Activated CD8-positive, alpha-beta memory T cell treated with anti-CD3 and anti-CD28 coated beads, Interleukin-2, amount 50 U/mL, for 1 hour (primary cell): ENCODE measurements around the gene VEZT.
"Not testable (repeated sequence)": the region's sequence is repeated elsewhere in the genome, so short reads cannot be mapped to it uniquely, and the experiment has no call there.

Experiments used
- DNase-seq: peaks from one replicate; pipeline ENCODE4 v3.0.0-alpha.2; 2020; ENCODE audit errors: extremely low read depth

VEZT gene

DNA sequence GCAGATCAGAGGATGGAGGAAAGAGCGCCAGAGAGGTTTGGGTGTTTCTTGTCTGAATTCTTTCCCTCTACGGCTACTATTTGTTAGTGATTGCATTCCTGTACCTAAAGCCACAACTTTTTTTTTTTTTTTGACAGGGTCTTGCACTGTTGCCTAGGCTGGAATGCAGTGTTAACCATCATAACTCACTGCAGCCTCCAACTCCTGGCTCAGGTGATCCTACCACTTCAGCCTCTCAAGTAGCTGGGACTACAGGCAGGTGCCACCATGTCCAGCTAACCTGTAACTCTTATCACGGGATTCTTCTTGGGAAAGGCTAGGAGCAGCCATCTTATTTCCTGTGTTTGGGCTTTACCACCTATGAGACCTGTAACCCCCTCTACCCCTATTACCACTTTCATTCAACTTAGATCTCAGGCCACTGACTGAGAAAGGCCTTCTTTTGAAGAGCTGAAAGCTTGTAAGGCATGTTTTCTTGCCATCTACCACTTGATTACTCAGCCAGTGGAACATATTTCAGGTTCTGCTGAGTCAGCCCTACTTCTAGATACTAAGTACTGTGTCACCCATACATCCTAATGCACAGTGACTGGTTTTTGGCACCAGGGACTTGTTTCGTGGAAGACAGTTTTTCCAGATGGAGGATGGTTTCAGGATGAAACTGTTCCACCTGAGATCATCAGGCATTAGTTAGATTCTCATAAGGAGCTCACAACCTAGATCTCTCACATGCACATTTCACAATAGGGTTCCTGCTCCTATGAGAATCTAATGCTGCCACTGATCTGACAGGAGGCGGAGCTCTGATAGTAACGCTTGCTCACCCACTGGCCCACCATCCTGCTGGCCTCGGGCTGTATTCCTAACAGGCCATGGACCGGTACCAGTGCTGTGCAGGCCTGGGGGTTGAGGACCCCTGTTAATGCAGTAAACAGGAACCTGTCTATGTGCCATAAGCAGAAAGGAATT, 6.9 kb downstream of the VEZT start:
- DNase-seq = no peak

DNA sequence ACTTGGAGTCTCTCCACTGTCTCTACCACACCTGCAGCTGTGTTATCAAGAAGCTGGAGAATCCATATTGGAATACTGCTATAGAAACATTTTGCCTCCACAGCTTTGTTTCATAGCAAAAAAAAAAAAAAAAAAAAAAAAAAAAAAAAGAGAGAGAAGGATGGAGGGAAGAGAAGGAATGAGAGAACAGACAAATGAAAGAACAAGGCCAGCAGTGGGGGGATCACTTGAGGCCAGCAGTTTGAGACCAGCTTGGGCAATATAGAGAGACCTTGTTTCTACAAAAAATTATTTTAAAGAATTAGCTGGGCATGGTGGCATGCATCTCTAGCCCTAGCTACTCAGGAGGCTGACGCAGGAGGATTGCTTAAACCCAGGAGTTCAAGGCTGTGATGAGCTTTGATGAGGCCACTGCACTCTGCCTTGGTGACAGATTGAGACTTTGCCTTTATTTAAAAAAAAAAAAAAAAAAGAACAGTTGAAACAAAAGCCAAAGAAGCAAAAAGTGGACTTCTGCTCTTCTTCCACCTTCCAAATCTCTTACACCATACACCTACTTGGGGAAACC, 8.1 kb downstream of the VEZT start:
- no peak for DNase-seq

DNA sequence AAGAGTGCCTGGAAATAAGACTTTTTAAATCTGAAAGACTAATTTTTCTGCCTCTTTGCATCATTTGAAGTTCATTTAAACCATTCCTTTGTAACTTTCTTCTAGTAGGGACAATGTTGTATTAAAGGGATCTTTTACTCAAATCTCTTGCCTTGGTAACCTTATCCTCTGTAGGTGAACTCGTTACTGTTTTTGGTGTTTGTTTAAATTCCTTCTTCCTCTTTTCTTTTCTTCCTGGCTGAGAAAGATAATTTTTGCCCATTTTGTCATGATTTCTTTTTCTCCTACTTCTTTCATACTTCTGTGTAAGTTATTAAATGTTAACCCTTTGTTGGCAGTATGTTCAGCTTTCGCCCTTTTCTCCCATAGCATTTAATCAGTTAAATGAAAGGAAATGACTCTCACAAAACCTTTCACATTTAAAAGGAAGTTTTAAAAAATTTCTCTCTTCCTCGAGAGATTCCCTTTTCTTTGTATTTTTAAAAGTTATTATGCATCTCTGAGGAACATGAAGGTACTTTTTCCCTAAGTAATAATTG, 10.3 kb downstream of the VEZT start:
- DNase-seq = no peak

DNA sequence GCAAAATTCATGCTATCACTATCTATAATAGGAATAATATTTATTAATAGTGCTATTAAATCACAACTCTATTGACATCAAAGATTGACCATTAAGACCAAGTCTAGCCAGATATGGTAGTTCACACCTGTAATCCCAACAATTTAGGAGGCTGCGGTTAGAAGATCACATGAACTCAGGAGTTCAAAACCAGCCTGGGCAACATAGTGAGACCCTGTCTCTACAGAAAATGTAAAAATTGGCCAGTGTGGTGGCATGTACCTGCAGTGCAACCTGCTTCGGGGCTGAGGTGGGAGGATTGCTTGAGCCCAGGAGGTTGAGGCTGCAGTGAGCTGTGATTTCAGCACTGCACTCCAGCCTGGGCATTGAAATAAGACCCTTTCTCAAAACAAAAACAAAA, 11.0 kb downstream of the VEZT start:
- DNase-seq = no peak

DNA sequence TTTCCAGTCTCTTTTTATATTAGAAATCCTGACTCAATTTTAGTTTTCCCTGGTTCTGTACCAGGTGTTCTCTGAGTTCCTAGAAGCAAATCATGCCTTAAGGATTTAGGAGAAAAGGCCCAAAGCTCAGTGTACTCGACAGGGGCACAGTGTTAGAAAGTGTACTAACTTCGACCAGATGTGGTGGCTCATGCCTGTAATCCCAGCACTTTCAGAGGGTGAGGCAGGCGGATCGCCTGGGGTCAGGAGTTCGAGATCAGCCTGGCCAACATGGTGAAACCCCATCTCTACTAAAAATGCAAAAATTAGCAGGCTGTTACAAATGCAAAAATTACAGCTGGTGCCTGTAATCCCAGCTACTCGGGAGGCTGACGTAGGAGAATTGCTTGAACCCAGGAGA, 12.0 kb downstream of the VEZT start:
- DNase-seq = no peak

DNA sequence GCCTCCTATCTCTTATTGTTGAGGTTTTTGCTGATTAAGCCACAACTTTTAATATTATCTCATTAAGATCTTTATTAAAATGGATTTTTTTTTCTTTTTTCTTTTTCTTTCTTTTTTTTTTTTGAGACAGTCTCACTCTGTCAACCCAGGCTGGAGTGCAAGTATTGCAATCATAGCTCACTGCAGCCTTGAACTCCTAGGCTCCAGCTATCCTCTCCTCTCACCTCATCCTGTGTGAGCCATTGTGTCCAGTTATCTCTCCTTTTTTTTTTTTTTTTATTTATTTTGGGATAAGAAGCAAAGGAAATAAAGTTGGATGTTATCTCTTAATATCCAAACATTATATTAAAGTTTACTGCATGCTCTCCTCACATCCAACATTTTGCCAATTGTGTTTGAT, 12.7 kb downstream of the VEZT start:
- no peak for DNase-seq

DNA sequence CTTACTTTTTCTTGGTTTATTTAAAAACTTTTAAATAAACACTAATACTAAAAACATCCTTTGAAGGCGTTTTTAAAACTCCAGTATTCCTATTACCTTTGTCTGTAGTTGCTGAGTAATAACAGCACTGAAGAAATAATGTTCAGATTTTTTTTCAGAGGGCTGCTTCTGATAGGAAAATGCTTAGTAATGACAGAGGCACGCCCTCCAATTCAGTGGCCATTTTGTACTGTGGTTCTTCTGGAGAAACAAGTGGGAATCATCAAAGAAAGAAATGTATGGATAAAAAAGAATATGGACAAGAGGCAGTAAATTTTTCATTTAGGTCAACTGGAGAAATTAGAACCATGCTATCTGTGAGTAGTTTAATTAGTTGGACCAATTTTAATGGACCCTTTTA, 13.6 kb downstream of the VEZT start:
- DNase-seq = no peak

DNA sequence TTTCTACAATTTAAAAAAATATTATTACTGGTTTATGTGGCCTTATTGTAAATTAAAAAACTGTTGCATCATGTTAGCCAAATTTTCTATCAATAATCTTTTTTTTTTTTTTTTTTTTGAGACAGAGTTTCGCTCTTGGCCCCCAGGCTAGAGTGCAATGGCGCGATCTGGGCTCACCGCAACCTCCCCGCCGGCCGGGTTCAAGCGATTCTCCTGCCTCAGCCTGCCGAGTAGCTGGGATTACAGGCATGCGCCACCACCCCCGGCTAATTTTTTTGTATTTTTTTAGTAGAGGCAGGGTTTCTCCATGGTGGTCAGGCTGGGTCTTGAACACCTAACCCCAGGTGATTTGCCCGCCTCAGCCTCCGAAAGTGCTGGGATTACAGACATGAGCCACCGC, 16.6 kb downstream of the VEZT start:
- not testable (repeated sequence) for DNase-seq

DNA sequence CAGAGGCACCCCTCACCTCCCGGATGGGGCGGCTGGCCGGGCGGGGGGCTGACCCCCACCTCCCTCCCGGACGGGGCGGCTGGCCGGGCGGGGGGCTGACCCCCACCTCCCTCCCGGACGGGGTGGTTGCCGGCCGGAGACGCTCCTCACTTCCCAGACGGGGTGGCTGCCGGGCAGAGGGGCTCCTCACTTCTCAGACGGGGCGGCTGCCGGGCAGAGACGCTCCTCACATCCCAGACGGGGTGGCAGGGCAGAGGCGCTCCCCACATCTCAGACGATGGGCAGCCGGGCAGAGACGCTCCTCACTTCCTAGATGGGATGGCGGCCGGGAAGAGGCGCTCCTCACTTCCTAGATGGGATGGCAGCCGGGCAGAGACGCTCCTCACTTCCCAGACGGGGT, 18.0 kb downstream of the VEZT start:
- DNase-seq = not testable (repeated sequence)

DNA sequence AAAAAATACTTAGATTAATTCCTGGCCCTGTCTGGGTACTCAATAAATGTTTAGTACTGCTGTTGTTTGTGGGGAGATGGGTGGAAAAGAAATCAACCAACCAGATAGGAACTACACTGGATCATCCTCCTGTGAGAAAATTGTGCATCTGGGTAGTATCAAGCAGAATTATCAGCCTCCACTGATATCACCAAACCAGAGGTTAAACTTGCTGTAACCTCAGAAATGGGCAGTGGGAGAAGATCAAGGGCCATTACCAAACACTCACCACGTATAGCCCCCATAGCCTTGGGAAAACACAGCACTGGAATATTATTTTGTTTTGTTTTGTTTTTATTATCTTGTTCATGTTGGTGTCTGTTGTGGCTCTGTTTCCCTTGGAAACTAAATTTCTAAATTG, 19.7 kb downstream of the VEZT start:
- no peak for DNase-seq

DNA sequence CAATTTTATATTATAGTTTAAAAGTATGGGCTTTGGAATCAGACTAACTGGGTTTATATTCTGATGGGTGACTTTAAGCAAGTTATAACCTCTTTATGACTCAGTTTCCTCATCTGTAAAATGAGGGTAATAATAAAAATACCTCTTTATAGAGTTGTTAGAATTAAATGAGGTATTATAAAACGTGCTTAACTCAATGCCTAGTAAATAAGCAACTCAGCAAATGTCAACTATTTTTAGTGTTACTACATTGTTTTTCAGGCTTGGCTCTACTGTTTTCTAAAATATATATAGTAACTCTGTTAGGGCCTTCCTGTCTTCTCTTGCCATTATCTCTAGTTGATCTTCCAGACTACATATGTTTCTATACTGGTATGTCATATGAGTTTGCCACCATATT, 20.5 kb downstream of the VEZT start:
- DNase-seq = no peak

DNA sequence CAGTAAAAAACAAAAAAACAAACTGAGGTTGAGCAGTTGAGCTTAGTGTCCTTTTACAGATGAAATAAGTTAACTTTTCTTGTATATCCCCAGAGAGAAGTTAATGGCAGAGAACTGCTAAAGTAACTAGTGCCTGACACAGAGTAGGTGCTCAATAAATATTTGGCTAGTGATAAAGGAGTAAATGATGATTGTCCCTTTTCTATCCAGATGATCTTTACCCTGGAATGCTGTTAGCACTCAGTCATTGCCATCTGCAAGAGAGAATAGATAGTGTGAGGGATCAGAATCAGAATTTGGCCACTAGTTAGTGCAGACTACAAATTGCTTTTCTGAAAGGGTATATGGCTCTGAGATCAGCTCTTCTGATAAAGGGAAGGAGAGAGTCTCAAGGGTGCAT, 21.6 kb downstream of the VEZT start:
- DNase-seq = no peak

DNA sequence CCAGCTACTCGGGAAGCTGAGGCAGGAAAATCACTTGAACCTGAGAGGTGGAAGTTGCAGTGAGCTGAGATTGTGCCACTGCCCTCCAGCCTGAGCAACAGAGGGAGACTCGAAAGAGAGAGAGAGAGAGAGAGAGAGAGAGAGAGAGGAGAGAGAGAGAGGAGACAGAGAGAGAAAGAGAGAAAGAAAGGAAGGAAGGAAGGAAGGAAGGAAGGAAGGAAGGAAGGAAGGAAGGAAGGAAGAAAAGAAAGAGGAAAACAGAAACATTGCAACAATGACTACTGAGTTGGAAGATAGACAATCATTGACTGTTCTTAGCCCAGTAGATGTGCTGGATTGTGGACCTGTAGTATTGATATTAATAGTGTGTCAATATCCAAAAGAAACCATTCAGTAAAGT, 22.2 kb downstream of the VEZT start:
- DNase-seq = not testable (repeated sequence)

DNA sequence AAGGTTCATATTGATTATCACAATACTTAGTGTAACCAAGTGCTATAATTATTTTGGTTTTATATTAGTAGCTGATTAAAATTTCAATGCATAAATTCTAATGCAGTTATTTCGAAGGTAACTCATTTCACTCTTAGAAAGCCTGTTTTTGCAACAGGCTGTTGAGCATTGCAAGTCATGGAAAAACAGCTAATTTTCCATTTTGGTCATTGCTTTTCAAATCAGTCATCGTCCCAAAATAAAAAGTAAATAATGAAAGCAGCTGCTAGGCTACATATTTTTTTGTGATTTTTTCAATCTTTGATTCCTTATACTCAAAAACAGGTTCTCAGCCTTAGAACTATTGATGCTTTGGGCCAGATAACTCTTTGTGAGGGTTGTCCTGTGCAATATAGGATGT, 22.9 kb downstream of the VEZT start:
- no peak for DNase-seq

DNA sequence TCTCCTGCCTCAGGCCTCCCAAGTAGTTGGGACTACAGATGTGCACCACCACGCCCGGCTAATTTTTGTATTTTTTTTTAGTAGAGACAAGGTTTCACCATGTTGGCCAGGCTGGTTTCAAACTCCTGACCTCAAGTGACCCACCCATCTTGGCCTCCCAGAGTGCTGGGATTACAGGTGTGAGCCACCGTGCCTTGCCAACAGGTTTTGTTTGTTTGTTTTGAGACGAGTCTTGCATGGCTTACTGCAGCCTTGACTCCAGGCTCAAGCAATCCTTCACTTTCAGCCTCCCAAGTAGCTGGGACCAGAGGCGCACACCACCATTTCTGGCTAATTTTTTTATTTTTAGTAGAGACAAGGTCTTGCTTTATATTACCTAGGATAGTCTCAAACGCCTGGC, 23.5 kb downstream of the VEZT start:
- not testable (repeated sequence) for DNase-seq

DNA sequence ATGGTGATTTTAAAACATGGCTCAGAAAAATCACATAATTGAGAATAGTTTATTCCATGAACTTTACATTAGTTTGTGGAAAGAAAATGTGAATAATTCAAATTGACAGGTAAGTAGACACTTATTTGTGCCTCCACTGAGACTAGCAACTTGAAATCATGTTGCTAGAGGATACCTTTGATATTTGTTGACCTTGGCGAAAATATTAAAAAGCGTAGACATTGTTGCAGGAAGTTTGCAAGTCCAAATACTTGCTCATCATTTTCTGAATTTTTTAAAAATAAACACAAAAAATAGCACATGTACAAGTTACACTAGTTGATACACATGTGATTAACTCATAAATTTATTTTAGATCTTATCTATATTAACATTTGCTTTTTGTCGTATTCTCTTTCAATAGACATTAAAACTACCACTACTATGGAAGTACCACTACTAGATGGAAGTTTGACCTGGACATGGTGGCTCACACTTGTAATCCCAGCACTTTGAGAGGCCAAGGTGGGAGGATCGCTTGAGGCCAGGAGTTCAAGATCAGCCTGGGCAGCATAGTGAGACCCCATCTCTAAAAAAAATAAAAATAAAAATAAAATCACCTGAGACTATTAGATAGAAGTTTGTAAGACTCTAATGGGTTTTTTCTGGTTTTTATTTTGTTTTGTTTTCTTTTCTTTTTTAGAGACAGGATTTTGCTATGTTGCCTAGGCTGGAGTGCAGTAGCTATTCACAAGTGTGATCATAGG, 24.3 kb downstream of the VEZT start:
- no peak for DNase-seq

DNA sequence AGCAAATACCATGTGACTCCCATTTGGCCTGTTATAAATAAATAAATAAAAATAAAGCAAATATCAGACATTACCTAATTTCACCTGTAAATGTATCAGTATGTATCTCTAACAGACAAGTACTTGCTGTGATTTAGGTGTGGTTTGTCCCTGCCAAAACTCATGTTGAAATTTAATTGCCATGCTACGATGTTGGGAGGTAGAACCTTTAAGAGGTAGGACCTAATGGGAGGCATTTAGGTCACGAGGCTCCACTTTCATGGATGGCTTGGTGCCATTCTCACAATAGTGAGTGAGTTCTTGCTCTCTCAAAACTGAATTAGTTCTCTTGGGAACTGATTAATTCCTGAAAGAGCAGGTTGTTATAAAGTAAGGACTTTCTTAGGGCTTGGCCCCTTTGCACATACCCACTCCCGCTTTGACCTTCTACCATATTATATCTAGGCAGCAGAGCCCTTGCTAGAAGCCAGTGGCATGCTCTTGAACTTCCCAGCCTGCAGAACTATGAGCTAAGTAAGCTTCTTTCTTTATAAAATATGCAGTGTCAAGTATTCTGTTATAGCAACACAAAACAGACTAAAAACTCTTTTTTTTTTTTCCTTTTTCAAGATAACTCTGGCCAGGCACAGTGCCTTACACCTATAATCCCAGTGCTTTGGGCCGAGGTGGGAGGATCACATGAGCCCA, 26.0 kb downstream of the VEZT start:
- DNase-seq = no peak

DNA sequence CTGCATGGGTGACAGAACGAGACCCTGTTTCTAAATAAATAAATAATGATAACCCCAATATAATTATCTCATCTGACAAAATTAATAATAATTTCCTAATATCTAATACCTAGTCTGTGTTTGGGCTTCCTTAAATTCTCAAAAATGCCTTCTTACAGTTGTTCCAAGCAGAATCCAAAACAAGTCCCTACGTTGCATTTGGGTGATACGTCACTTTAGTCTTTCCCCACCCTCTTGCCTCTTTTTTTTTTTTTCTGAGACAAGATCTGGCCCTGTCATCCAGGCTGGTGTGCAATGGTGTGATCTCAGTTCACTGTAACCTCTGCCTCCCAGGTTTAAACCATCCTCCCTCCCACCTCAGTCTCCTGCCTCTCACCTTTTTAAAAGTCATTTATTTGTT, 26.7 kb downstream of the VEZT start:
- DNase-seq = no peak

DNA sequence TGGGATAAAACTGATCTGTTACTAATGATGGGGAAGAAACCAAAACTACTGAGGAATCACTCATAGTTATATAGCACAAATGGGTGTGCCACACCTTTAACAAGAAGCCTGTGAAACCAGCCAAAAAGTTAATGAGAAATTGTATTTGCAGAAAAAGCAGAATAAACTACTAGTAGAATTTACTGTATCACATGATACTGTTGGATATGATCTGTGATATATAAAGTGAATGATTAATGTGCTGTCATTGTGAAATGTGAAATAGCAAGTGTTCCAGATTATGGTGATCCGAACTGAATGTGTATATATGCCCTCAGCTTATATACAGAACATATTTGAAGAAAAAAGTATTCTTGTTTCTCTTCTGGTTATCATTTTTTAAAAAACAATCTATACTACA, 30.5 kb downstream of the VEZT start:
- no peak for DNase-seq

DNA sequence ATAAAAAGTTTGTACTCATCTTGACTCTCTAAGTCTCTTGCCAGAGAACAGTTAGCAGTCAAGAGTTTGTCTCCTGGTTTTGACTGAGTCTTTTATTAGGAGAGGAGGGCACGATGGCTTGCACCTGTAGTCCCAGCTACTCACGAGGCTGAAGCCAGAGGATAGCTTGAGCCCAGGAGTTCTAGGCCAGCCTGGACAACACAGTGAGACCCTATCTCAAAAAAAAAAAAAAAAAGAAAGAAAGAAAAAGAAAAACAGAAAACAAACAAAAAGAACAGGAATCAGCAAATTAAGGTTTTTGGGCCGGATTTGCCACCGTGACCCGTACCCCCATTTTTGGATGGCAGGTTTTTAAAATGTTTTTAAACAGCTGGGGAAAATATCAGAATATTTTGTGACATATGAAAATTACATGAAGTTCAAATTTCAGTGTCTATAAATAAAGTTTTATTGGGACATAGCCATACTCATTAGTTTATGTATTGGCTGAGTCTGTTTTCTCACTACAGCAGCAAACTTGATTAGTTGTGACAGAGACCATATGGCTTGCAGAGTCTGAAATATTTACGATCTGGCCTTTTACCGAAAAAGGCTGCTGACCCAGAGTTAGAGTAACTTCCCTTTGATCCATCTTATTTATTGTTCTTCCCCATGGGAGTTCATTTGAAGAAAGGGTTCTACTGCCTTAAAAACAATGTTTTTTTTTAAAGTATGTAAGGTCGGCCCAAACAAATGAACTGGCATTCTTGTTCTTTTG, 31.2 kb downstream of the VEZT start:
- DNase-seq = no peak

DNA sequence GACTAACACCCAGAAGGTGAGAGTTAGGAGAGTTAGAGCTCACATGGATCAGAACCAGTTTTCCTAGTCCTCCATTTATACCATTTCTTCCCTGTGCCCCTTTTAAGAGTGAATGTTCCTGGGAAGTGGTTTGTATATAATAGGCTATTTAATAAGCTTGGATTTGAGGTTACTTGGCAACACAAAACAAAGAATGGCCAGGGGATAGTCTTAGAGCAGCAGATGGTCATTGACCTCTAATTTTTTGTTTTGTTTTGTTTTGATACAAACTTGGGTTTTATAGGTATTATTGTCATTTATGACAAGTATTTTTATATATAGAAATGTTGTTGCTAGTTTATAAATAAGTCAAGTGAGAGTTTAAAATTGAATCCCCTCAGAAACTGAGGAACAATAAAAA, 35.8 kb downstream of the VEZT start:
- DNase-seq = no peak
